ENCODE data around the gene EME2. TPM values are rescaled to one million over a fixed set of nuclear protein-coding genes. Genes with fewer than 3 reads are reported as not detected.
A peak's percentile ranks its signal among the peaks of the same experiment; 100 is the strongest.

Gene EME2
- total RNA-seq, 1 experiment from 2014 or later, result 7.3 TPM

DNA sequence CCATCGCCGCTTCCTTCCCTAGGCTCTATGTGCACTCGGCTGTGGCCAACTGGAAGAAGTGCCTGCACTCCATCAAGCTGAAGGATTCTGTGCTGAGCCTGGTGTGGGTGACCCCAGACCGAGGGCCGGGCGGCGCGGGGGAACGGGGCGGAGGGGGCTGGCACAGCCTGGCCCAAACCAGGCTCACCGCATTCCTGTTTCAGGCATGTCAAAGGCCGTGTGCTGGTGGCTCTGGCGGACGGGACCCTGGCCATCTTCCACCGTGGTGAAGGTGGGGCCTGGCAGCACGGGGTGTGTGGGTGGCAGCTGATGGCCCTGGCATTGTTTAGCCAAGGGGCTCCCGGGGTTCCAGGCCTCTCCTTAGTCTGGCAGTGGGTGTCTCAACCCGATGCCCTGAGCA, 5.9 kb upstream of the EME2 start:
- no peak for DNase-seq (ENCODE audit: low read depth)

DNA sequence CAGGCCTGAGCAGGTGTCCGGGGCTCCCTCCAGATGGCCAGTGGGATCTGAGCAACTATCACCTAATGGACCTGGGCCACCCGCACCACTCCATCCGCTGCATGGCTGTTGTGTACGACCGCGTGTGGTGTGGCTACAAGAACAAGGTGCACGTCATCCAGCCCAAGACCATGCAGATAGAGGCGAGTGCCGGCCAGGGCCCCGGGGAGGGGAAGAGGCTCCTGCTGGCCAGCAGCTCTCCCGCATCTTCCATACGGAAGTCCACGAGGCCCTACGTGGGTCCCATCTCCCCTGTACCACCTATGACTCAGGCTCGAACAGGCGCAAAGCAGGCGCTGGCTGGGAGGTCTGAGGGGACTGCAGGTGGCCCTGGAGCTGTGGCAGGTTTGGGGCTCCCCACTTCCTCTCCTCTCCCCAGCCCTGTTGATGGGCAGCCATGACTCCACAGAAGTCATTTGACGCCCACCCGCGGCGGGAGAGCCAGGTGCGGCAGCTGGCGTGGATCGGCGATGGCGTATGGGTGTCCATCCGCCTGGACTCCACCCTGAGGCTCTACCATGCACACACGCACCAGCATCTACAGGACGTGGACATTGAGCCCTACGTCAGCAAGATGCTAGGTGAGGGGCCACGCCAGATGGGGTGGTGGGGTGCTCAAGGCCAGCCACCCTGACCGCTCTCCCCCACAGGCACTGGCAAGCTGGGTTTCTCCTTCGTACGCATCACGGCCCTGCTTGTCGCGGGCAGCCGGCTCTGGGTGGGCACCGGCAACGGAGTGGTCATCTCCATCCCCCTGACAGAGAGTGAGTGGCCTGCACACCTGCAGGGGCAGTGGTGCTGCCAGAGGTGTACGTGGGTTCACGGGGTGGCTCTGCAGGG, 5.3 kb upstream of the EME2 start:
- no peak for DNase-seq (ENCODE audit: low read depth)

- DNase-seq (ENCODE audit: low read depth), result no peak
Measured at GRCh38 chr16:1768061-1768766, 4.4 kb upstream of the EME2 start.

DNA sequence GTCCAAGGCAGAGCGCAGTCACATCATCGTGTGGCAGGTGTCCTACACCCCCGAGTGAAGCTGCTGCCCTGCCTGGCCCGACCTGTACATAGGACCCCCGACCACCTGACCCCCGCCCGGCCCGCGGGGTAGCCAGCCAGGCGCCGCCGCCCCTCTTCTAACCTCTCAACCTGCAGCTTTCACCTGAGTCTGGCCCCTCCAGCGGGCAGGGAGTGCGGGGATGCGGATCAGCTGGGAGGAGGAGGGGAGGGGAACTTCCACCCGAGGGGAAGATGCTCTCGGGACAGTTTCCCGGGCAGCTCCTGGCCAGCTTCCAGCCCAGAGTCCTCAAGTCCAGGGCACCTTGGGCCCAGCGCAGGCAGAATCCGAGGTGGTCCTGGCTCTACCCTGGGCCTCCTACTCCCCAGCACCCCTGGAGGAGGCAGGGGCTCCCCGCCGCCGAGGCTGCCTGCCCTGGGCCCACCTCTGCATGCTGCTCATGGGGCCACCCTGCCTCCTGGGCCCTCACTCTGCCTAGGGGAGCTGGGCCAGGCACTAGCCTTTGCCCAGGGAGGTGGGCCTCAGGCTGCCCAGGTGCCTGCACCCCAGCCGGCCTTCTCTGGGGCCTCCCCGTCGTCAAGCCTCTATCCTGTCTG, 3.7 kb upstream of the EME2 start:
- DNase-seq (ENCODE audit: low read depth), result no peak

GRCh38 chr16:1769402-1770300, 3.0 kb upstream of the EME2 start:
- no peak for DNase-seq (ENCODE audit: low read depth)

- DNase-seq (ENCODE audit: low read depth), result no peak
Measured at GRCh38 chr16:1770328-1771187, 2.1 kb upstream of the EME2 start.

GRCh38 chr16:1771188-1771863, 1.3 kb upstream of the EME2 start, which contains the start of gene NME3:
Gene NME3 (minus strand): TSS chr16:1771543. CDS start chr16:1771534, 9 bp downstream.
- no peak for DNase-seq (ENCODE audit: low read depth)

DNA sequence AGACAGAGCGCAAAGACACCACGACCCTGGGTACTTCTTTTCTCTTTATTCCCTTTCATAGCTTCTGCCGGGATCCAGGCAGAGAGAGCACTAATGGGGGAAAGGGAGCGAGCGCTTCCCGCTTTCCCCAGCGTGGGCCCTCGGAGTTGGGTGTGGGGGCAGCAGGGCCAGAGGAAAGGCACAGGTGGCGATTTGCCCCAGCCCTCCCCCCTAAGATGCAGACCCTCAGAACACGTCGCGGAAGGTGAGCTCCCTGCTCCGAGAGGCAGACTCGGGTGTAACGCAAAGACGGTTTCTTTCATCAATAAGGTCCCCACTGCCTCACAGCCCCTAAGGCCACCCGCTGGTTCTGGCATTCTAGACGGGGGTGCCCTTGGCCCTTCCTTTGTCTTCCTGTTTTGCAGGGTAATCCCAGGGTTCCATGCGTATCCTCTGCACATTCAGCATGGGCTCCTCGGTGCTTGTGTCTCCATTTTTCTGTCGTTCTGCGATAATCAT, 697 bp upstream of the EME2 start:
- no peak for DNase-seq (ENCODE audit: low read depth)

- DNase-seq (ENCODE audit: low read depth), result peak; percentile 73
Measured at GRCh38 chr16:1772908-1773702, 495 bp downstream of the EME2 start, which contains the start of gene MRPS34. Gene MRPS34 (minus strand): TSS chr16:1773134. CDS start chr16:1773119, 15 bp downstream.

- DNase-seq (ENCODE audit: low read depth), result no peak
Measured at GRCh38 chr16:1773703-1774447, 1.3 kb downstream of the EME2 start.

- no peak for DNase-seq (ENCODE audit: low read depth)
Measured at GRCh38 chr16:1774448-1774780, 1.8 kb downstream of the EME2 start.

DNA sequence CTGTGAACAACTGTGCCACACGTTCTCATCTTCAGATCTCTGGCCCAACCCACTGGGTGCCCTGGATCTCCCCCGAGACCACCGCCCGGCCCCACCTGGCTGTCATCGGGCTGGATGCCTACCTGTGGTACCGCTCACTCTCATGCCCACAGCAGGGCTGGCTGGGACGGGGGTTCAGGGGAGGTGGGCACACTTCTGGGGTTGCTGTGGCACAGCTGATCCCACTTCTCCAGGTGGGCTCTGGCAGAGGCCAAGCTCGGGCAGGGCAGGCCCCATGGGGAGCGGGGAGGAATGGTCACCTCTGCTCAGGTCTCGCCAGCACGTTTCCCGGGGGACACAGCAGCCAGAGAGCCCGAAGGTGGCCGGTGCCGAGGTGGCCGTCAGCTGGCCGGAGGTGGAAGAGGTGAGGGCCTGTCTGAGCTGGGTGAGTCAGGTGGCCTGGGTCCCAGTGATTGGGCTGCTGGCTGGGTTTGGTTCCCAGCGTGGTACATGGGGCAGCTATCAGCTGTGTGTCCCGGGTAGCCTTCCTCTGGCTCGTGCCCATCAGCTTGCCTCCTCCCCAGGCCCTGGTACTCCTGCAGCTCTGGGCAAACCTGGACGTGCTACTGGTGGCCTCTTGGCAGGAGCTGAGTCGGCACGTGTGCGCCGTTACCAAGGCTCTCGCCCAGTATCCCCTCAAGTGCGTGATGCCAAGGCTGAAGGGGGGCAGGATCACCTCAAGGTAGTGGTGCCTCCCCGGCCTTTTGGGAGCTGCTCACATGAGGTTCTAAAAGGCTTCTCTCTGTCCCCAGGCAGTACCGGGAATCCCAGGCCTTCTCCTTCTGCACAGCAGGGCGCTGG, 2.6 kb downstream of the EME2 start:
- DNase-seq (ENCODE audit: low read depth), result no peak

- no peak for DNase-seq (ENCODE audit: low read depth)
Measured at GRCh38 chr16:1775846-1776671, 3.4 kb downstream of the EME2 start.

GRCh38 chr16:1776672-1776955, 4.0 kb downstream of the EME2 start:
- DNase-seq (ENCODE audit: low read depth), result no peak

DNA sequence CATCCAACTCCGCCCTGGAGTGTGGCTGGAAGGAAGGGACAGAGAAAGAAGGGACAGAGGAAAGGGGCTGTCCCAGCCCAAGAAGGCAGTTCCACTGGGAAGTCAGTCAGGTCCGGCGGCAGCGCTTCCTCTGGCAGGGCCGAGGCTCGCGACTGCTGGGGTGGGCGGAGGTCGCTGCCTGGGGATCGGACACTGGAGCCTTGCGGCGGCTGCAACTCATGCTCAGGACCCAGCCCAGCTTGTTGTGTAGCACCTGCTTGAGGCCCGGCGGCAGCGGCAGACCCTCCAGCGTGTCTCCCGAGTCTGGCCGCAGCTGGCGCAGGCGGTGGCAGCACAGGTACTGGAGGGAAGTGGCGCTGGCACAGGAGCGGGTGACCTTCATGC, 4.4 kb downstream of the EME2 start:
- no peak for DNase-seq (ENCODE audit: low read depth)

Measured in HT1080 (cell line).